Mononuclear cell (primary cell): Measurements from ENCODE around the gene AMZ2. TPM values are rescaled to one million over a fixed set of nuclear protein-coding genes. Genes with fewer than 3 reads are reported as not detected.
"Not testable (repeated sequence)": the region's sequence is repeated elsewhere in the genome, so short reads cannot be mapped to it uniquely, and the experiment has no call there.

Source experiments
- H3K27me3 ChIP-seq: 2 replicates; pipeline ENCODE4 v1.6.0; 2011; ENCODE audit warnings: low read length, control low read depth; ENCODE audit not compliant: insufficient read depth
- H3K4me1 ChIP-seq: 2 replicates; pipeline ENCODE4 v1.5.1; 2011; ENCODE audit warnings: mild to moderate bottlenecking, low read length, control low read depth; ENCODE audit not compliant: insufficient read depth
- H3K4me3 ChIP-seq: 2 replicates; pipeline ENCODE4 v1.5.1; 2011; ENCODE audit warnings: mild to moderate bottlenecking, low read length, moderate library complexity
- H3K9me3 ChIP-seq: 2 replicates; pipeline ENCODE4 v1.5.1; 2011; ENCODE audit warnings: low read depth, mild to moderate bottlenecking, control low read depth, low read length
- total RNA-seq: library from RNA; depleted of rRNA; stranded (reverse); fragments of >200 nt; gene quantifications from one replicate; pipeline ENCODE4 v1.2.3, GENCODE V29; 2012

AMZ2 gene
- total RNA-seq, 1 donor: 58.6 TPM

GRCh38 chr17:68234726-68235335 is 13.0 kb upstream of the AMZ2 start:
- H3K27me3 ChIP-seq, H3K4me3 ChIP-seq, H3K9me3 ChIP-seq: not testable (repeated sequence)
- peaks cover 53% of the 10 kb centered on the region for H3K4me1 ChIP-seq

GRCh38 chr17:68235336-68235791 is 12.5 kb upstream of the AMZ2 start:
- H3K4me3 ChIP-seq, H3K27me3 ChIP-seq, H3K9me3 ChIP-seq: not testable (repeated sequence)
- peaks cover 58% of the 10 kb centered on the region for H3K4me1 ChIP-seq

DNA sequence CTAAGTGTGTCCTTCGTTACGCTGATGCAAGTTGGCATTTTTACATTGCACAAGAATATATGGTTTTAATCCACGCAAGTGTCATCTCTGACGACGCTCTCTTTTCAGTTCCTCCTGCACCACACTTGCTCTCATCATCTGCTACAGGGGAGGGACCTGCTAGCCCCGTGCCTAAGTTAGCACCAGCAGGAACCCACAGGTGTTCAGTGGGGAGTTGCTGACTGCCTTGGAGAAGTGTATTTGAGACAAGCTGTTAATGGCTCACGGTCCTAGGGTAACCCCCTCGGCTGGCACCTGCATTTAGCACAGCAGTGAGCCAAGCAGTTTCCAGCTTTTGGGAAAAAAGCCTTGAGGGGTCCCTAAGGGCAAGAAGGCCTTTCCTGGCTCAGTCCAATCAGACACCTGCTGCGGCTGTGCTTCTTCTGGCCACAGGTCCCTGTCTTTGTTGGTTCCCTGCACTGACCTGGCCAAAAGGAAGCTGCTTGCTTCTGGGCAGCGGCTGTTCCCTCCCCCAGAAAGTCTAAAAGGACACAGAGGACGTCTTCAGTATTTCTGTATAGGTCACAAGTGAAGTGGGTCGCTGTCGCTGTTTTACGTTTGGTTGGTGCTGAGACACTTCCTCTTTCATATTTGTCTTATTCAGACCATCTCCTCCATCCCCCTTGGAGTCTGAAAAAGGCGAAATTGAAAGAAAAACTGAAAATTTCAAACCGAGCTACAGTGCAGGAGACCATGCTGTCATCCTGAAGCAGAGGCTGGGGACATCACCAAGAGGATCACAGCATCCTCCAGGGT is 10.3 kb upstream of the AMZ2 start:
- not testable (repeated sequence) for H3K27me3 ChIP-seq, H3K9me3 ChIP-seq
- Histone ChIP-seq H3K4me3 (peak overlapping the region; percentile 29), H3K4me1 (peaks cover 60% of the 10 kb centered on the region)

DNA sequence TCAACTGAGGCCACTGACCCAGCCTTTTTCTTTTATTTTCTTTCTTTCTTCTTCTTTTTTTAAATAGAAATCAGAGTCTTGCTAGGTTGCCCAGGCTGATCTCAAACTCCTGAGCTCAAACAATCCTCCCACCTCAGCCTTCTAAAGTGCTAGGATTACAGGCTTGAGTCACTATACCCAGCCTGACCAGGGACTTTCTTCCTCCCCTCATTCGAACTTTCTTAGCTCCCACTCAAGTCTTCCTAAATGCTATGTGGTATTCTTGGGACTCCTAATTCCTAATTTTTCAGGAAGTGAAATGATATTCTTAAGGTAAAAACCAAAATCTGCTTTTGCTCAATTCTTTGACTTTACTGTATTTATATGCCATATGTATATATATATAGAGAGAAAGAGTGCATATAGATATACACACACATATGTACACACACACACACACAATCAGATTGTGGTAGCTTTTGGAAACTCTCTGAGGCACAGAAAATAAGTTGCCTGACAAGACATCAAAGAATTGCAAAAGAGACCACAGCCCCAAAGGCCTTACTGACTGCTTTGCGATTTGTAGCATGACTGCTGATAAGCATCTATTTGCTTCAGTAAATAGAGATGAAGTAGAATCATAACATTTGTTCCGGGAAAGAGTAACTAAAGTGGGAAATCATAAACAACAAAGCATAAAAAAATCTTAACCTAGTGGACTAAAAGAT is 9.5 kb upstream of the AMZ2 start:
- Histone ChIP-seq H3K4me1 (peaks cover 60% of the 10 kb centered on the region), H3K9me3 (no peaks in the 10 kb centered on the region), H3K27me3 (no peaks in the 10 kb centered on the region), H3K4me3 (peak overlapping the region; percentile 29)

DNA sequence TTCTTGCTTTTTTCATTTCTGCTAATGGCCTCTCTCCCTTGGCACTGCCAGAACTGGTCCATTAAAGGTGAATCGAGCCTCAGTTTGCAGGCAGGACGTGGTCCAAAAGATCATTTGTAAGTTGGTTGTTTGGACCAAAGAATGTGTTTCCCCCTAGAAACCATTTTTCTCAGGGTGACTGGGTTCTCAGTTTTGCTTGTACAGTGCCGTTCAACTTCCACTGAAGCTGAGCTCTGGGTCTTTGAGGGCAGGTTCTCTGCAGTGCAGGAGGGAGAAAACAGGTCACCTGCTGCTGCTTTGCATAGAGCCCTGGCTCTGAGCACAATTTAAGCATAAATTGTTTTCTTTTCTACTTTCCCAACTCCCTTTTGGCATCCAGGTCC is 9.0 kb upstream of the AMZ2 start:
- H3K4me3 ChIP-seq: no peak overlapping the region
- no peaks in the 10 kb centered on the region for H3K27me3 ChIP-seq
- H3K4me1 ChIP-seq: peaks cover 59% of the 10 kb centered on the region
- H3K9me3 ChIP-seq: no peaks in the 10 kb centered on the region

- no peak overlapping the region for H3K4me3 ChIP-seq
- no peaks in the 10 kb centered on the region for H3K27me3 ChIP-seq
- H3K9me3 ChIP-seq: no peaks in the 10 kb centered on the region
- peaks cover 50% of the 10 kb centered on the region for H3K4me1 ChIP-seq
These were observed 8.0 kb upstream of the AMZ2 start for GRCh38 chr17:68239632-68240366.

- H3K9me3 ChIP-seq: no peaks in the 10 kb centered on the region
- no peak overlapping the region for H3K4me3 ChIP-seq
- peaks cover 33% of the 10 kb centered on the region for H3K4me1 ChIP-seq
- H3K27me3 ChIP-seq: no peaks in the 10 kb centered on the region
These were observed 1.4 kb upstream of the AMZ2 start for GRCh38 chr17:68246271-68247028.

- no peaks in the 10 kb centered on the region for H3K9me3 ChIP-seq
- peak overlapping the region; percentile 76 for H3K4me3 ChIP-seq
- H3K4me1 ChIP-seq: peaks cover 41% of the 10 kb centered on the region
- no peaks in the 10 kb centered on the region for H3K27me3 ChIP-seq
These were observed 469 bp downstream of the AMZ2 start for GRCh38 chr17:68248199-68248825.

GRCh38 chr17:68248891-68249290 is 1.0 kb downstream of the AMZ2 start:
- Histone ChIP-seq H3K4me1 (peaks cover 47% of the 10 kb centered on the region), H3K4me3 (no peak overlapping the region), H3K9me3 (no peaks in the 10 kb centered on the region), H3K27me3 (no peaks in the 10 kb centered on the region)

DNA sequence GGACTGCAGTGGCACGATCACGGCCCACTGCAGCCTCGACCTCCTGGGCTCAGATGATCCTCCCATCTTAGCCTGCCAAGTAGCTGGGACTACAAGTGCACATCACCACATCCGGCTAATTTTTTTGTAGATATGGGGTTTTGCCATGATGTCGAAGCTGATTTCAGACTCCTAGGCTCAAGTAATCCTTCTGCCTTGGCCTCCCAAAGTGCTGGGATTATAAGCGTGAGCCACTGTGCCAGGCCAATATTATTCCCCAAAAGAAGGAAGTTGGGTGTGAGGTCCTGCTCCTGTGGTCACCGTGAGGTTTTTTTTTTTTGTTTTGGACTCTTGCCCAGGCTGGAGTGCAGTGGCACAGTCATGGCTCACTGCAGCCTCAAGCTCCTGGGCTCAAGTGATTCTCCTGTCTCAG is 1.5 kb downstream of the AMZ2 start:
- Histone ChIP-seq H3K9me3 (no peaks in the 10 kb centered on the region), H3K27me3 (no peaks in the 10 kb centered on the region), H3K4me3 (no peak overlapping the region), H3K4me1 (peaks cover 51% of the 10 kb centered on the region)

GRCh38 chr17:68253426-68253825 is 5.6 kb downstream of the AMZ2 start:
- H3K4me1 ChIP-seq: peaks cover 71% of the 10 kb centered on the region
- not testable (repeated sequence) for H3K9me3 ChIP-seq, H3K4me3 ChIP-seq, H3K27me3 ChIP-seq

DNA sequence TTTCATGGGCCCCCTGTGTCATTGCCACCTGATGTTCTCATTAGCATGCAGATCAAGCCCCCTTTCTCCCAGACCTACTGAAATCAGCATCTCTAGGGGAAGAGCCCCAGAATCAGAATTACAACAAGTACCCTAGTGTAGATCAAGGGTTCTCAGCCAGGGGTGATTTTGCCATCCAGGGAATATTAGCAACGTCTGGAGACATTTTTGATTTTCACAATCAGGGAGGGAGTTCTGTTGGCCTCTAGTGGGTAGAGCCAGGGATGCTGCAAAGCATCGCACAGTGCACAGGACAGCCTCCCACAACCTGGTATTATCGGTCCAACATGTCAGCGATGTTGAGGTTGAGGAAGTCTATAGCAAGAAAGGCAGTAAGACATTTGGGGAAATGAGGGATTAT is 7.3 kb downstream of the AMZ2 start:
- H3K4me1 ChIP-seq: peaks cover 66% of the 10 kb centered on the region
- no peaks in the 10 kb centered on the region for H3K9me3 ChIP-seq
- H3K4me3 ChIP-seq: no peak overlapping the region
- H3K27me3 ChIP-seq: no peaks in the 10 kb centered on the region

- H3K27me3 ChIP-seq: no peaks in the 10 kb centered on the region
- H3K4me3 ChIP-seq: no peak overlapping the region
- no peaks in the 10 kb centered on the region for H3K9me3 ChIP-seq
- H3K4me1 ChIP-seq: peaks cover 71% of the 10 kb centered on the region
These were observed 8.1 kb downstream of the AMZ2 start for GRCh38 chr17:68255731-68256538.
